ENCODE results near the gene UFD1. TPM values are rescaled to one million over a fixed set of nuclear protein-coding genes. Genes with fewer than 3 reads are reported as not detected.
"Not testable (repeated sequence)": the region's sequence is repeated elsewhere in the genome, so short reads cannot be mapped to it uniquely, and the experiment has no call there.

UFD1 gene
- polyA plus RNA-seq, 1 of the 3 experiments (the other 2 are of a cell fraction), result 111 TPM

- DNase-seq, result no peak
- 86% methylated on average over 7 of the region's 7 CpGs for WGBS (ENCODE audit: low lambda C conversion rate)
- TF ChIP-seq IRF3 (IDR thresholded peaks at IDR 0.05; ENCODE audit: low read depth, low read length) (no peak), PBX3 (IDR thresholded peaks at IDR 0.05) (no peak), EP300 (IDR thresholded peaks at IDR 0.05; ENCODE audit: borderline replicate concordance in 1 of 2, low read depth in 1 of 2, low read length in 1 of 2) (no peak), GATA2 (CRISPR knock-in tag; IDR thresholded peaks at IDR 0.05) (no peak), USF1 (IDR thresholded peaks at IDR 0.05; ENCODE audit: borderline replicate concordance, low read depth) (no peak), ELF1 (IDR thresholded peaks at IDR 0.05) (no peak), CHD2 (IDR thresholded peaks at IDR 0.05; ENCODE audit: low read length, partially characterized antibody) (no peak), CTCF (IDR thresholded peaks at IDR 0.05) (no peak), USF2 (IDR thresholded peaks at IDR 0.05; ENCODE audit: borderline replicate concordance, low read depth, low read length) (no peak), YY1 (IDR thresholded peaks at IDR 0.05; ENCODE audit: low read depth) (no peak), MAX (IDR thresholded peaks at IDR 0.05; ENCODE audit: low read depth) (no peak), TEAD4 (IDR thresholded peaks at IDR 0.05; ENCODE audit: borderline replicate concordance, insufficient read depth) (no peak), SMC3 (IDR thresholded peaks at IDR 0.05; ENCODE audit: low read depth, low read length) (no peak)
- Histone ChIP-seq H3K27ac (ENCODE audit: low read depth in 2 of 2, low read length in 1 of 2) (no peak overlapping the region), H3K79me2 (ENCODE audit: insufficient read depth) (peaks cover 36% of the 10 kb centered on the region), H4K20me1 (ENCODE audit: insufficient read depth) (0 out of 2 replicates have a peak, but pooled peaks cover 5% of the 10 kb centered on the region), H2AFZ (ENCODE audit: low read depth) (no peak overlapping the region), H3K4me1 (ENCODE audit: control insufficient read depth in 1 of 2, insufficient read depth in 2 of 2, low read depth in 1 of 2, low read length in 1 of 2) (peaks cover 0 to 1% of the 10 kb centered on the region in 2 experiments; a peak in 2 of 4 replicates), H3K9me2 (no peaks in the 10 kb centered on the region), H3K4me3 (ENCODE audit: low read depth in 2 of 2, low read length in 1 of 2) (no peak overlapping the region), H3K4me2 (no peak overlapping the region), H3K9ac (no peak overlapping the region), H3F3A (replicated peaks; ENCODE audit: insufficient read depth) (peaks cover 14% of the 10 kb centered on the region), H3K27me3 (ENCODE audit: insufficient read depth) (no peaks in the 10 kb centered on the region), H3K36me3 (replicated peaks in 1 of 2; ENCODE audit: control insufficient read depth in 1 of 2, insufficient read depth in 2 of 2, low read length in 1 of 2) (peaks cover 10 to 18% of the 10 kb centered on the region in 2 experiments), H3K9me3 (no peaks in the 10 kb centered on the region)
- CTCF ChIA-PET, result no interaction called here
- POLR2A ChIA-PET, result no interaction called here
These were observed 40.7 kb downstream of the UFD1 start for GRCh38 chr22:19438298-19438697.

GRCh38 chr22:19436444-19437161 is 42.4 kb downstream of the UFD1 start:
- H3K27me3 ChIP-seq (ENCODE audit: insufficient read depth); H4K20me1 ChIP-seq (ENCODE audit: insufficient read depth); H3K4me3 ChIP-seq (ENCODE audit: low read depth in 2 of 2, low read length in 1 of 2); CTCF ChIA-PET; H3K9me3 ChIP-seq; H3K9ac ChIP-seq; DNase-seq; H3K27ac ChIP-seq (ENCODE audit: low read depth in 2 of 2, low read length in 1 of 2); POLR2A ChIA-PET; H2AFZ ChIP-seq (ENCODE audit: low read depth); H3K4me2 ChIP-seq; H3K9me2 ChIP-seq; H3K4me1 ChIP-seq (ENCODE audit: control insufficient read depth in 1 of 2, insufficient read depth in 2 of 2, low read depth in 1 of 2, low read length in 1 of 2): not testable (repeated sequence)
- 98% methylated on average over 9 of the region's 9 CpGs for WGBS (ENCODE audit: low lambda C conversion rate)
- peaks cover 27% of the 10 kb centered on the region for H3K79me2 ChIP-seq (ENCODE audit: insufficient read depth)
- H3K36me3 ChIP-seq (replicated peaks in 1 of 2; ENCODE audit: control insufficient read depth in 1 of 2, insufficient read depth in 2 of 2, low read length in 1 of 2), result peaks cover 10 to 14% of the 10 kb centered on the region in 2 experiments
- H3F3A ChIP-seq (replicated peaks; ENCODE audit: insufficient read depth), result peaks cover 14% of the 10 kb centered on the region

All from SK-N-SH (cell line).